DND-41 (cell line): ENCODE results near the gene CDSN.

Experiments
- EZH2 ChIP-seq: IDR thresholded peaks from 3 replicates; pipeline ENCODE4 v1.6.1; 2012; ENCODE audit warnings: borderline replicate concordance, low read depth, mild to moderate bottlenecking, moderate library complexity, low read length, inconsistent platforms; ENCODE audit not compliant: severe bottlenecking
- TF ChIP-seq, protein P1 (sequence below): IDR thresholded peaks from 2 replicates; pipeline ENCODE4 v1.5.1; 2012; ENCODE audit warnings: borderline replicate concordance, low read length, moderate library complexity, mild to moderate bottlenecking; ENCODE audit not compliant: poor library complexity, severe bottlenecking; ENCODE audit errors: extremely low read depth

DNA sequence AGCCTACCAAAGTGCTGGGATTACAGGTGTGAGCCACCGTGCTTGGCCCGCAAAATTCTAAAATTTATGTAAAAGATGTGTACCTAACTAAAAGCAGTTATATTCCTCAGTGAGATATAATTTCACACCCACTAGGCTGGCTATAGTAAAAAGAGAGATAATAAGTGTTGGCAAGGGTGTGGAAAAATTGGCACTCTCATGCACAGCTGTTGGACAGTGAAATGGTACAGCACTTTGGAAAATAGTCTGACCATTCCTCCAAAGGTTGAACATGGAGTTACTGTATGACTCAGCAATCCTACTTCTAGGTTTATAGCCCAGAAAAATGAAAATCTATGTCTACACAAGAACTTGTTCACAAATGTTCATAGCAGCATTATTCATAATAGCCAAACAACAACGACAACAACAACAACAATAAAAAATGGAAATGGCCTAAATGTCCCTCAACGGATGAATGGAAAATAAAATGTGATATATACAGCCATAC, 21.8 kb downstream of the CDSN start:
- TF ChIP-seq, protein P1, sequence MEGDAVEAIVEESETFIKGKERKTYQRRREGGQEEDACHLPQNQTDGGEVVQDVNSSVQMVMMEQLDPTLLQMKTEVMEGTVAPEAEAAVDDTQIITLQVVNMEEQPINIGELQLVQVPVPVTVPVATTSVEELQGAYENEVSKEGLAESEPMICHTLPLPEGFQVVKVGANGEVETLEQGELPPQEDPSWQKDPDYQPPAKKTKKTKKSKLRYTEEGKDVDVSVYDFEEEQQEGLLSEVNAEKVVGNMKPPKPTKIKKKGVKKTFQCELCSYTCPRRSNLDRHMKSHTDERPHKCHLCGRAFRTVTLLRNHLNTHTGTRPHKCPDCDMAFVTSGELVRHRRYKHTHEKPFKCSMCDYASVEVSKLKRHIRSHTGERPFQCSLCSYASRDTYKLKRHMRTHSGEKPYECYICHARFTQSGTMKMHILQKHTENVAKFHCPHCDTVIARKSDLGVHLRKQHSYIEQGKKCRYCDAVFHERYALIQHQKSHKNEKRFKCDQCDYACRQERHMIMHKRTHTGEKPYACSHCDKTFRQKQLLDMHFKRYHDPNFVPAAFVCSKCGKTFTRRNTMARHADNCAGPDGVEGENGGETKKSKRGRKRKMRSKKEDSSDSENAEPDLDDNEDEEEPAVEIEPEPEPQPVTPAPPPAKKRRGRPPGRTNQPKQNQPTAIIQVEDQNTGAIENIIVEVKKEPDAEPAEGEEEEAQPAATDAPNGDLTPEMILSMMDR, result no peak
- no peak for TF ChIP-seq EZH2
